ENCODE measurements around the gene NUP214. TPM values are rescaled to one million over a fixed set of nuclear protein-coding genes. Genes with fewer than 3 reads are reported as not detected.

NUP214 gene
- polyA plus RNA-seq, 3 donors from 2014 or later: 4.9 to 20.1 (median 9.9) TPM

Other genes with a start within 250 kb of the NUP214 start
- not detected for gene QRFP, start 228.8 kb upstream of the NUP214 start, polyA plus RNA-seq
- not detected for gene FIBCD1, start 186.3 kb upstream of the NUP214 start, polyA plus RNA-seq
- not detected for gene LAMC3, start 116.4 kb upstream of the NUP214 start, polyA plus RNA-seq
- not detected for gene AIF1L, start 29.1 kb upstream of the NUP214 start, polyA plus RNA-seq
- gene FAM78A, start 150.9 kb downstream of the NUP214 start, polyA plus RNA-seq: 10 to 100 TPM in 1 of 3 donors, 1 to 10 TPM in 2; 5.0 to 20.8 (median 7.5) TPM
- 1 to 10 TPM in 2 of 3 donors, under 1 TPM in 1; 0.44 to 1.4 (median 1.2) TPM for gene PLPP7, start 164.1 kb downstream of the NUP214 start, polyA plus RNA-seq